Vagina (tissue), 2 donors: Measurements from ENCODE around the gene PEX5L.

ENCODE experiments used
- POLR2A ChIP-seq, 2 donors: fragments of 450-650 bp; IDR thresholded peaks; one replicate each; pipeline ENCODE4 v1.6.1; 2017; ENCODE audit warnings: antibody characterized with exemption in 2 of 2, mild to moderate bottlenecking in 2 of 2, moderate library complexity in 2 of 2
- POLR2AphosphoS5 ChIP-seq, 2 donors: sonication (generic); formaldehyde crosslinking; IDR thresholded peaks; one replicate each; pipeline ENCODE4 v1.9.0; 2017; ENCODE audit warnings: antibody characterized with exemption in 2 of 2, mild to moderate bottlenecking in 2 of 2, low read depth in 1 of 2; ENCODE audit not compliant: insufficient read depth in 1 of 2
- TF ChIP-seq, protein P1 (sequence below), 3 experiments: fragments of 450-650 bp in 2 of 3; fragments of 200-600 bp in 1 of 3; sonication (generic) in 1 of 3; IDR thresholded peaks; one replicate each; pipeline ENCODE4 v1.5.1; 2017 to 2019; ENCODE audit warnings: antibody characterized with exemption in 3 of 3, mild to moderate bottlenecking in 2 of 3, moderate library complexity in 2 of 3

GRCh38 chr3:180048103-180048502, 11.4 kb upstream of the PEX5L start:
- TF ChIP-seq, protein P1, sequence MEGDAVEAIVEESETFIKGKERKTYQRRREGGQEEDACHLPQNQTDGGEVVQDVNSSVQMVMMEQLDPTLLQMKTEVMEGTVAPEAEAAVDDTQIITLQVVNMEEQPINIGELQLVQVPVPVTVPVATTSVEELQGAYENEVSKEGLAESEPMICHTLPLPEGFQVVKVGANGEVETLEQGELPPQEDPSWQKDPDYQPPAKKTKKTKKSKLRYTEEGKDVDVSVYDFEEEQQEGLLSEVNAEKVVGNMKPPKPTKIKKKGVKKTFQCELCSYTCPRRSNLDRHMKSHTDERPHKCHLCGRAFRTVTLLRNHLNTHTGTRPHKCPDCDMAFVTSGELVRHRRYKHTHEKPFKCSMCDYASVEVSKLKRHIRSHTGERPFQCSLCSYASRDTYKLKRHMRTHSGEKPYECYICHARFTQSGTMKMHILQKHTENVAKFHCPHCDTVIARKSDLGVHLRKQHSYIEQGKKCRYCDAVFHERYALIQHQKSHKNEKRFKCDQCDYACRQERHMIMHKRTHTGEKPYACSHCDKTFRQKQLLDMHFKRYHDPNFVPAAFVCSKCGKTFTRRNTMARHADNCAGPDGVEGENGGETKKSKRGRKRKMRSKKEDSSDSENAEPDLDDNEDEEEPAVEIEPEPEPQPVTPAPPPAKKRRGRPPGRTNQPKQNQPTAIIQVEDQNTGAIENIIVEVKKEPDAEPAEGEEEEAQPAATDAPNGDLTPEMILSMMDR (IDR thresholded peaks at IDR 0.05): no peak
- no peak for TF ChIP-seq POLR2A (IDR thresholded peaks at IDR 0.05)
- no peak for TF ChIP-seq POLR2AphosphoS5 (IDR thresholded peaks at IDR 0.05; ENCODE audit: insufficient read depth in 1 of 2, low read depth in 1 of 2)
